SHP77 (cell line): ENCODE data around the gene ADORA1.

Experiments
- DNase-seq, 2 experiments: peaks; one replicate each; lab custom pipeline; 2025; lab: John Stamatoyannopoulos, UW

ADORA1 gene

GRCh38 chr1:203158423-203158822 is 30.9 kb downstream of the ADORA1 start:
- DNase-seq: no peak

- no peak for DNase-seq
Measured at GRCh38 chr1:203158960-203159665, 31.6 kb downstream of the ADORA1 start.

- no peak for DNase-seq
Measured at GRCh38 chr1:203159844-203160243, 32.3 kb downstream of the ADORA1 start.

GRCh38 chr1:203161175-203161574 is 33.6 kb downstream of the ADORA1 start:
- DNase-seq: no peak

- no peak for DNase-seq
Measured at GRCh38 chr1:203161703-203162102, 34.2 kb downstream of the ADORA1 start.

- DNase-seq: no peak
Measured at GRCh38 chr1:203162403-203162802, 34.9 kb downstream of the ADORA1 start.

- DNase-seq: no peak
Measured at GRCh38 chr1:203163891-203164635, 36.5 kb downstream of the ADORA1 start.

- DNase-seq: no peak
Measured at GRCh38 chr1:203165101-203165799, 37.7 kb downstream of the ADORA1 start.

GRCh38 chr1:203165800-203166161 is 38.3 kb downstream of the ADORA1 start:
- DNase-seq: no peak

GRCh38 chr1:203166192-203166940 is 38.8 kb downstream of the ADORA1 start:
- DNase-seq: peak in 1 of 2 experiments; percentile 35

GRCh38 chr1:203167026-203167912 is 39.7 kb downstream of the ADORA1 start:
- DNase-seq: no peak

- DNase-seq: no peak
Measured at GRCh38 chr1:203167913-203168200, 40.3 kb downstream of the ADORA1 start.

GRCh38 chr1:203168256-203168786 is 40.8 kb downstream of the ADORA1 start:
- no peak for DNase-seq

- DNase-seq: no peak
Measured at GRCh38 chr1:203168991-203169390, 41.5 kb downstream of the ADORA1 start.

- DNase-seq: no peak
Measured at GRCh38 chr1:203169770-203170520, 42.4 kb downstream of the ADORA1 start.

- DNase-seq: no peak
Measured at GRCh38 chr1:203170625-203171330, 43.3 kb downstream of the ADORA1 start.

GRCh38 chr1:203171341-203172183 is 44.0 kb downstream of the ADORA1 start:
- no peak for DNase-seq

GRCh38 chr1:203172184-203173010 is 44.9 kb downstream of the ADORA1 start:
- peak in 1 of 2 experiments; percentile 54 for DNase-seq
